Neuronal stem cell (in vitro differentiated cells): ENCODE results near the gene ZSCAN1.
"Not testable (repeated sequence)": the region's sequence is repeated elsewhere in the genome, so short reads cannot be mapped to it uniquely, and the experiment has no call there.

Source experiments
- DNase-seq: peaks from one replicate; pipeline ENCODE4 v3.0.0-alpha.2; 2013; ENCODE audit warnings: low spot score
- H2AFZ ChIP-seq: one replicate; pipeline ENCODE4 v1.6.1; 2013; ENCODE audit warnings: mild to moderate bottlenecking, low read length, inconsistent platforms
- H2AK5ac ChIP-seq: 2 replicates; pipeline ENCODE4 v1.6.1; 2013; ENCODE audit warnings: low read depth, mild to moderate bottlenecking, inconsistent platforms, low read length, moderate library complexity, mixed read lengths
- H2BK120ac ChIP-seq: 2 replicates; pipeline ENCODE4 v1.6.1; 2013; ENCODE audit warnings: low read depth, mild to moderate bottlenecking, inconsistent platforms, low read length, moderate library complexity, mixed read lengths
- H2BK12ac ChIP-seq: one replicate; pipeline ENCODE4 v1.6.1; 2013; ENCODE audit warnings: low read length, inconsistent platforms
- H2BK15ac ChIP-seq: 2 replicates; pipeline ENCODE4 v1.6.1; 2013; ENCODE audit warnings: mild to moderate bottlenecking, low read length, inconsistent platforms, mixed read lengths
- H2BK5ac ChIP-seq: one replicate; pipeline ENCODE4 v1.6.1; 2013; ENCODE audit warnings: inconsistent platforms, mild to moderate bottlenecking, low read length, moderate library complexity
- H3K14ac ChIP-seq: one replicate; pipeline ENCODE4 v1.6.1; 2013; ENCODE audit warnings: low read length, inconsistent platforms
- H3K18ac ChIP-seq: 2 replicates; pipeline ENCODE4 v1.6.1; 2013; ENCODE audit warnings: low read length, inconsistent platforms
- H3K23ac ChIP-seq: 2 replicates; pipeline ENCODE4 v1.6.1; 2013; ENCODE audit warnings: low read depth, mild to moderate bottlenecking, mixed read lengths, low read length, inconsistent platforms; ENCODE audit not compliant: poor library complexity
- H3K27ac ChIP-seq: replicated peaks from 3 replicates; pipeline ENCODE4 v1.5.1; 2013; ENCODE audit warnings: low read length, inconsistent platforms
- H3K27me3 ChIP-seq, 3 experiments: 2 replicates each; pipeline ENCODE4 v1.6.1; 2013; ENCODE audit warnings: low read length in 3 of 3, mild to moderate bottlenecking in 2 of 3, inconsistent platforms in 1 of 3, low read depth in 1 of 3, mixed read lengths in 1 of 3, moderate library complexity in 1 of 3; ENCODE audit not compliant: control insufficient read depth in 3 of 3, insufficient read depth in 3 of 3
- H3K36me3 ChIP-seq, 2 donors: replicated peaks in 1 of 2; 2 replicates each; pipeline ENCODE4 v1.6.1; 2013; ENCODE audit warnings: low read length in 2 of 2; ENCODE audit not compliant: control insufficient read depth in 2 of 2, insufficient read depth in 2 of 2
- H3K4ac ChIP-seq: 2 replicates; pipeline ENCODE4 v1.6.1; 2013; ENCODE audit warnings: inconsistent platforms, mild to moderate bottlenecking, low read length, moderate library complexity
- H3K4me1 ChIP-seq, 2 donors: 1 replicate in 1 of 2; 2 replicates in 1 of 2; pipeline ENCODE4 v1.6.1; 2013; ENCODE audit warnings: low read length in 2 of 2, low read depth in 1 of 2; ENCODE audit not compliant: control insufficient read depth in 2 of 2, insufficient read depth in 1 of 2
- H3K4me2 ChIP-seq: one replicate; pipeline ENCODE4 v1.6.1; 2013; ENCODE audit warnings: mild to moderate bottlenecking, low read length, inconsistent platforms; ENCODE audit not compliant: insufficient read depth, poor library complexity, severe bottlenecking
- H3K4me3 ChIP-seq, 2 donors: 2 replicates each; pipeline ENCODE4 v1.5.1; 2013; ENCODE audit warnings: low read length in 2 of 2, mild to moderate bottlenecking in 2 of 2, inconsistent platforms in 1 of 2, moderate library complexity in 1 of 2
- H3K79me1 ChIP-seq: one replicate; pipeline ENCODE4 v1.6.1; 2013; ENCODE audit warnings: low read depth, mild to moderate bottlenecking, inconsistent platforms, low read length, moderate library complexity
- H3K9ac ChIP-seq: one replicate; pipeline ENCODE4 v1.6.1; 2013; ENCODE audit warnings: mild to moderate bottlenecking, low read depth, low read length, inconsistent platforms; ENCODE audit not compliant: poor library complexity
- H3K9me3 ChIP-seq, 2 donors: replicated peaks in 1 of 2; 2 replicates each; pipeline versions ENCODE3 to v1.6.1; 2013; ENCODE audit warnings: low read length in 2 of 2, mild to moderate bottlenecking in 2 of 2, inconsistent platforms in 1 of 2, low read depth in 1 of 2, mixed read lengths in 1 of 2, moderate library complexity in 1 of 2; ENCODE audit not compliant: control insufficient read depth in 2 of 2, insufficient read depth in 1 of 2
- H4K8ac ChIP-seq: one replicate; pipeline ENCODE4 v1.6.1; 2013; ENCODE audit warnings: low read depth, mild to moderate bottlenecking, inconsistent platforms, low read length, moderate library complexity
- H4K91ac ChIP-seq: one replicate; pipeline ENCODE4 v1.6.1; 2013; ENCODE audit warnings: low read length, low read depth, mild to moderate bottlenecking, inconsistent platforms; ENCODE audit not compliant: poor library complexity
- WGBS, 2 donors: extraction: QIAGEN DNeasy Blood & Tissue Kit; methylation state at CpG; one replicate each; pipeline ENCODE4 v1.1.7; 2013; ENCODE audit warnings: missing lambda C conversion rate in 2 of 2, mixed read lengths in 1 of 2; ENCODE audit not compliant: insufficient read length in 2 of 2, insufficient replicate concordance in 1 of 2; ENCODE audit errors: extremely low coverage in 2 of 2; 5-methylcytosine and 5-hydroxymethylcytosine counted together

The ZSCAN1 gene

GRCh38 chr19:58008877-58009276, 24.9 kb upstream of the ZSCAN1 start:
- WGBS, 2 donors: no CpG with 5 or more reads among the region's 10 CpGs
- Histone ChIP-seq H3K36me3 (peaks cover 29 to 48% of the 10 kb centered on the region in 2 donors), H3K9me3 (peaks cover 49 to 90% of the 10 kb centered on the region in 2 donors)
- not testable (repeated sequence) for H3K27me3 ChIP-seq, H3K4me1 ChIP-seq, H3K23ac ChIP-seq, H4K91ac ChIP-seq, H3K4me2 ChIP-seq, H3K4me3 ChIP-seq, H3K9ac ChIP-seq, H2AFZ ChIP-seq, H2BK12ac ChIP-seq, H4K8ac ChIP-seq, H3K18ac ChIP-seq, H2BK120ac ChIP-seq, H3K4ac ChIP-seq, H2BK5ac ChIP-seq, H3K79me1 ChIP-seq, H2BK15ac ChIP-seq, H2AK5ac ChIP-seq, H3K27ac ChIP-seq, DNase-seq, H3K14ac ChIP-seq

GRCh38 chr19:58009301-58009665, 24.5 kb upstream of the ZSCAN1 start:
- H3K4ac ChIP-seq: no peak overlapping the region
- no peak overlapping the region for H4K8ac ChIP-seq
- no peak for DNase-seq
- no peak overlapping the region for H3K27ac ChIP-seq
- WGBS, 2 donors: no CpG with 5 or more reads among the region's 21 CpGs
- no peak overlapping the region for H2BK12ac ChIP-seq
- peak overlapping the region; percentile 46 for H2AK5ac ChIP-seq
- H3K79me1 ChIP-seq: peaks cover 3% of the 10 kb centered on the region
- peak overlapping the region; percentile 40 for H3K4me2 ChIP-seq
- H3K9ac ChIP-seq: peak overlapping the region; percentile 84
- no peak overlapping the region for H2BK120ac ChIP-seq
- H2BK5ac ChIP-seq: no peak overlapping the region
- H3K18ac ChIP-seq: no peak overlapping the region
- peak overlapping the region in 1 of 2 donors; percentile 70 for H3K4me3 ChIP-seq
- H3K9me3 ChIP-seq: peaks cover 45 to 89% of the 10 kb centered on the region in 2 donors
- H2AFZ ChIP-seq: no peak overlapping the region
- H3K4me1 ChIP-seq: no peaks in the 10 kb centered on the region
- H3K36me3 ChIP-seq: peaks cover 26 to 44% of the 10 kb centered on the region in 2 donors
- no peak overlapping the region for H2BK15ac ChIP-seq
- H4K91ac ChIP-seq: no peak overlapping the region
- H3K27me3 ChIP-seq: no peaks in the 10 kb centered on the region
- no peak overlapping the region for H3K14ac ChIP-seq
- H3K23ac ChIP-seq: peak overlapping the region; percentile 99

GRCh38 chr19:58009666-58010301, 24.0 kb upstream of the ZSCAN1 start:
- DNase-seq: peak; percentile 29
- no peak overlapping the region for H2BK5ac ChIP-seq
- no peaks in the 10 kb centered on the region for H3K4me1 ChIP-seq
- H2BK12ac ChIP-seq: no peak overlapping the region
- peak overlapping the region in 1 of 2 donors; percentile 70 for H3K4me3 ChIP-seq
- peaks cover 22 to 39% of the 10 kb centered on the region in 2 donors for H3K36me3 ChIP-seq
- H3K23ac ChIP-seq: peak overlapping the region; percentile 99
- H4K91ac ChIP-seq: no peak overlapping the region
- H2BK15ac ChIP-seq: no peak overlapping the region
- H3K4ac ChIP-seq: no peak overlapping the region
- H2AK5ac ChIP-seq: no peak overlapping the region
- H2BK120ac ChIP-seq: no peak overlapping the region
- H3K14ac ChIP-seq: peak overlapping the region; percentile 14
- no peaks in the 10 kb centered on the region for H3K27me3 ChIP-seq
- H3K27ac ChIP-seq: peak overlapping the region; percentile 23
- no peak overlapping the region for H2AFZ ChIP-seq
- H3K79me1 ChIP-seq: peaks cover 3% of the 10 kb centered on the region
- H4K8ac ChIP-seq: no peak overlapping the region
- WGBS, 2 donors: no CpG with 5 or more reads among the region's 41 CpGs
- H3K9ac ChIP-seq: peak overlapping the region; percentile 84
- peak overlapping the region; percentile 40 for H3K4me2 ChIP-seq
- H3K18ac ChIP-seq: peak overlapping the region; percentile 48
- H3K9me3 ChIP-seq: peaks cover 41 to 86% of the 10 kb centered on the region in 2 donors

DNA sequence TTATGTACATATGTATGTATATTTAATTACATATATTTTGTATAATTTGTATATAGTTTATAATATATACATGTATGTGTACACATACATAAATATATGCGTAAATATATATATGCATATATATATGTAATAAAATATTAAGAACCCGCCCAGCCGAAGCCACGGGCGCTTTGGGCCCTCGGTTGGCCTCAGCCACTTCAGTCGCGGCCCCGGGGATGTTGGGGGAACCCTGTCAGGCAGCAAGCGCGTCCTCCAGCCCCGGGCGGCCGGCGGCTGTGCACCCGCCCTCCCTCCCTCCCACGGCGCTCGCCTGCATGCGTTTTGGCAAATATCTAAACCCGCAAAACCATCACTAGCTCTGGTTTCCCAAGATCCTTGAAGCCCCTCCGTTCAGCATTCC, 23.3 kb upstream of the ZSCAN1 start:
- no peak overlapping the region for H3K9ac ChIP-seq
- H2BK5ac ChIP-seq: no peak overlapping the region
- H3K4me2 ChIP-seq: no peak overlapping the region
- H2AFZ ChIP-seq: no peak overlapping the region
- H3K18ac ChIP-seq: no peak overlapping the region
- H3K27ac ChIP-seq: no peak overlapping the region
- peaks cover 3% of the 10 kb centered on the region for H3K79me1 ChIP-seq
- H3K9me3 ChIP-seq: peaks cover 38 to 79% of the 10 kb centered on the region in 2 donors
- no peak for DNase-seq
- no peak overlapping the region for H3K4ac ChIP-seq
- H3K14ac ChIP-seq: no peak overlapping the region
- WGBS, 2 donors: no CpG with 5 or more reads among the region's 22 CpGs
- no peak overlapping the region for H2BK120ac ChIP-seq
- H4K8ac ChIP-seq: no peak overlapping the region
- peaks cover 19 to 31% of the 10 kb centered on the region in 2 donors for H3K36me3 ChIP-seq
- H3K4me1 ChIP-seq: no peaks in the 10 kb centered on the region
- no peaks in the 10 kb centered on the region for H3K27me3 ChIP-seq
- H2AK5ac ChIP-seq: no peak overlapping the region
- H3K23ac ChIP-seq: no peak overlapping the region
- no peak overlapping the region for H4K91ac ChIP-seq
- no peak overlapping the region for H3K4me3 ChIP-seq
- no peak overlapping the region for H2BK15ac ChIP-seq
- no peak overlapping the region for H2BK12ac ChIP-seq
